Measurements from ENCODE around the gene SEC24B.

SEC24B gene

DNA sequence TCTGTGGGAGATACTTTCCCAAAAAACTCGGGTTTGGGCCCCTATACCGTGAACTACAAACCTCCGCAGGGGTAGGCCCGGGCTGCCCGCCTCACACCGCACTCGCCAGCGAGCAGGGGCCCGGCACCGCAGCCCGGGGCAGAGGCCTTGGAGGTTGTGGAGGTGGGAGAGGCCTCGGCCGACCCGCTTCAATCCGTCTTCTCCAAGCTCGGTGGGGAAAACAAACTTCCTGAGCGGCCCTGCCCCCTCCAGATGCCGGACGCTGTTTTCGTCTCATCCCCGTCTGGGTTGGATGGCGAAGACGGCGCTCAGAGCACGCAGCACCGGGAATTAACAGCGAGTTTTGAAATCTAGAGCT lies 126.0 kb downstream of the SEC24B start:
- no peaks in the 10 kb centered on the region for H3K79me2 ChIP-seq (ENCODE audit: control insufficient read depth, insufficient read depth, low read length, poor library complexity)
- WGBS (ENCODE audit: extremely low coverage, insufficient coverage, insufficient read length): no CpG with 5 or more reads among the region's 27 CpGs

DNA sequence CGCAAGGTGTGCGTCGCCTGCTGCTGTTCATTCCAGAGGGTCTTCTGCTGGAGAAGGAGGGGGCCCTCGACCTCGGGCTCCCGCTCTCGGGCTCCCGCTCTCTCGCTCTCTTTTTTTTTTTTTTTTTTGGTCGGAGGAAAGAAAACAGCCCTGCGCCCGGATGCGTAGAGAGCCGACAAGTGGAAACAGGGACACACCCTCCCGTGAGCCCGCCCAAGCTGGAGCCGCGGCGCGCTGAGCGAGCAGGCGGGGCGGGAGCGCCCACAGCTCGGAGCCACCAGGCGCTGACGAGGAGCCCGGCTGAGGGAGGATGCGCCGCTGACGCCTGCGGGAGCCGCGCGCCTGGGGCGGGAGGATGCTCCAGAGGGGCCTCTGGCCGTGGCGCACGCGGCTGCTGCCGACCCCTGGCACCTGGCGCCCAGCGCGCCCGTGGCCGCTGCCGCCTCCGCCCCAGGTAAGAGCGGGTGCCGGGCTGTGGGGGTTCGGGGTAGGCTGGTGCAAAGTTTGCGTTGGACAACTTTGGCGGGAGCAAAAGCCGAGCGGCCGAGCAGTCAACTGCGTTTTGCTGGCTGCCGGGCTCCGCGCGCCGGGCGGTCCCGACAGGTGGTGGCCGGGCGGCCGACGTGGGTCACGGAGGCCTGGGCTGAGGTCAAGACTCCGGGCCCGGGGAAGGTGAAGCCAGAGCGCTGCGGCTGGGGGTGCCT lies 126.5 kb downstream of the SEC24B start, which contains the start of gene MCUB:
TSS of gene MCUB (plus strand) at position 264 of the 704 bp plus-strand sequence. CDS start at position 356, 92 bp downstream.
- Histone ChIP-seq H3K4me2 (ENCODE audit: low read length) (peak within 1 kb of the TSS; percentile 99), H3K79me2 (ENCODE audit: control insufficient read depth, insufficient read depth, low read length, poor library complexity) (no peaks in the 10 kb centered on the region), H3K4ac (ENCODE audit: low read depth, low read length) (no peak within 1 kb of the TSS), H3K23ac (ENCODE audit: low read length) (no peak within 1 kb of the TSS), H3K18ac (ENCODE audit: low read length) (peak within 1 kb of the TSS; percentile 6), H2AK5ac (ENCODE audit: low read length) (no peak within 1 kb of the TSS), H4K8ac (ENCODE audit: low read depth, low read length) (peak within 1 kb of the TSS; percentile 76), H3K27ac (ENCODE audit: low read depth, low read length) (no peak within 1 kb of the TSS), H2BK5ac (ENCODE audit: low read depth, low read length, poor library complexity) (no peak within 1 kb of the TSS), H4K91ac (ENCODE audit: low read depth, low read length) (peak within 1 kb of the TSS; percentile 38), H4K12ac (ENCODE audit: low read depth, low read length) (peak within 1 kb of the TSS; percentile 74), H2AFZ (ENCODE audit: insufficient read depth, low read length, poor library complexity) (peak within 1 kb of the TSS; percentile 86), H3K4me1 (ENCODE audit: control insufficient read depth in 1 of 2, insufficient read depth in 2 of 2, low read length in 2 of 2) (peaks cover 6 to 9% of the 10 kb centered on the region in 2 experiments), H3K79me1 (ENCODE audit: low read length) (no peaks in the 10 kb centered on the region), H2BK12ac (ENCODE audit: low read length) (no peak within 1 kb of the TSS), H3K27me3 (ENCODE audit: insufficient read depth, low read length) (no peaks in the 10 kb centered on the region), H3K14ac (ENCODE audit: low read length) (peak within 1 kb of the TSS; percentile 18), H2BK120ac (ENCODE audit: insufficient read depth, low read length, poor library complexity) (no peak within 1 kb of the TSS), H3K9me3 (ENCODE audit: insufficient read depth, low read depth, low read length) (peaks cover 3% of the 10 kb centered on the region), H3K9ac (ENCODE audit: low read length) (no peak within 1 kb of the TSS), H3K36me3 (ENCODE audit: control insufficient read depth in 1 of 2, insufficient read depth in 2 of 2, low read length in 2 of 2) (no peaks in the 10 kb centered on the region), H3K4me3 (ENCODE audit: low read depth, low read length) (peak within 1 kb of the TSS; percentile 79)
- WGBS (ENCODE audit: extremely low coverage, insufficient coverage, insufficient read length): no CpG with 5 or more reads among the region's 73 CpGs
- peak; percentile 86 to 87 for DNase-seq

More for the DNA sequence above, 126.0 kb downstream of the SEC24B start:
- Histone ChIP-seq H3K4me3 (ENCODE audit: low read depth, low read length) (peak overlapping the region; percentile 62), H3K9me3 (ENCODE audit: insufficient read depth, low read depth, low read length) (peaks cover 3% of the 10 kb centered on the region), H2BK12ac (ENCODE audit: low read length) (no peak overlapping the region), H3K9ac (ENCODE audit: low read length) (no peak overlapping the region), H3K36me3 (ENCODE audit: control insufficient read depth in 1 of 2, insufficient read depth in 2 of 2, low read length in 2 of 2) (no peaks in the 10 kb centered on the region), H3K14ac (ENCODE audit: low read length) (peak overlapping the region; percentile 10), H3K23ac (ENCODE audit: low read length) (no peak overlapping the region), H4K91ac (ENCODE audit: low read depth, low read length) (peak overlapping the region; percentile 38), H4K12ac (ENCODE audit: low read depth, low read length) (peak overlapping the region; percentile 74), H3K4me2 (ENCODE audit: low read length) (peak overlapping the region; percentile 99), H3K79me1 (ENCODE audit: low read length) (no peaks in the 10 kb centered on the region), H2BK120ac (ENCODE audit: insufficient read depth, low read length, poor library complexity) (no peak overlapping the region), H4K8ac (ENCODE audit: low read depth, low read length) (peak overlapping the region; percentile 76), H2BK5ac (ENCODE audit: low read depth, low read length, poor library complexity) (no peak overlapping the region), H2AFZ (ENCODE audit: insufficient read depth, low read length, poor library complexity) (peak overlapping the region; percentile 86), H3K4ac (ENCODE audit: low read depth, low read length) (no peak overlapping the region), H3K18ac (ENCODE audit: low read length) (peak overlapping the region; percentile 6), H3K27ac (ENCODE audit: low read depth, low read length) (no peak overlapping the region), H3K4me1 (ENCODE audit: control insufficient read depth in 1 of 2, insufficient read depth in 2 of 2, low read length in 2 of 2) (peaks cover 9 to 11% of the 10 kb centered on the region in 2 experiments), H2AK5ac (ENCODE audit: low read length) (no peak overlapping the region), H3K27me3 (ENCODE audit: insufficient read depth, low read length) (no peaks in the 10 kb centered on the region)
- peak; percentile 2 to 32 for DNase-seq

DNA sequence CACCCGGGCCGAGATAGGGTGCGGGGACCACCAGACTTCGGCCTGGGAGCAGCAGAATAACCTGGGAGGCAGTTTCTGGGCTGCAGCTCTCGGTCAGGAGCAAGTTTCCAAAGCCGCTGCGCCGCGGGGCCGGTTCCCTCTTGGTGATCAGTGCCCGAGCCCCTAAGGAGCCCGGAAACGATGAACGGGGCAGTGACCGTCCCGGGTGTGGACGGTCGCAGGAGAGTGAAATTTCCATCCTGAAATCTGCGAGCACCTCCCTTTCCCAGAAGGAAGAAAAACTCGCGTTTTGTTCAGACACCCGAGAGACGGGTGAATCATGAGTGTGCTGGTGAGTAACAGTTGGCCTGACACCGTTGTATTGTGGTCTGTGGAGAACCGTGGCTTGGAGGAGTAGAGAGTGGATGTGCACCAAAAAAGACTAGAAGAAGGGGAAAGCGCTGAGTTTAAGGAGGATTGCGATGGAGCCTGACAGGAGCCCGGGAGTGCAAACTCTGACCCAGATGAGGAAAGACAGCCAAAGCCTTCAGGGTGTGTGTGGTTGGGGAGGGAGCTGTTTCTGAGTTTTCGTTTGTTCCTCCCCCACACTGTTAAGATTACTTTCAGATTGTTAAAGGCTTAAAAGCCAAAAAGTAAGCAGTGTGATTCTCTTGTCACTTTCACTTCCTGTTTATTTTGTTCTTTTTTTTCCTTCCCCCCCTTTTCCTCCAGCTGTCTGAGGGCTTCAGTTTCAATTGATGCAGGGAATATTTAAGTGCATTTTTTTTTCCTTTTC lies 127.3 kb downstream of the SEC24B start:
- H3K4me2 ChIP-seq (ENCODE audit: low read length): peak overlapping the region; percentile 99
- H3K36me3 ChIP-seq (ENCODE audit: control insufficient read depth in 1 of 2, insufficient read depth in 2 of 2, low read length in 2 of 2): no peaks in the 10 kb centered on the region
- H2AFZ ChIP-seq (ENCODE audit: insufficient read depth, low read length, poor library complexity): peak overlapping the region; percentile 43
- no CpG with 5 or more reads among the region's 29 CpGs for WGBS (ENCODE audit: extremely low coverage, insufficient coverage, insufficient read length)
- no peak overlapping the region for H4K12ac ChIP-seq (ENCODE audit: low read depth, low read length)
- H3K4me1 ChIP-seq (ENCODE audit: control insufficient read depth in 1 of 2, insufficient read depth in 2 of 2, low read length in 2 of 2): peaks cover 6 to 9% of the 10 kb centered on the region in 2 experiments
- no peak overlapping the region for H2BK5ac ChIP-seq (ENCODE audit: low read depth, low read length, poor library complexity)
- H3K27ac ChIP-seq (ENCODE audit: low read depth, low read length): no peak overlapping the region
- H3K18ac ChIP-seq (ENCODE audit: low read length): no peak overlapping the region
- H3K9ac ChIP-seq (ENCODE audit: low read length): no peak overlapping the region
- no peaks in the 10 kb centered on the region for H3K27me3 ChIP-seq (ENCODE audit: insufficient read depth, low read length)
- no peaks in the 10 kb centered on the region for H3K79me1 ChIP-seq (ENCODE audit: low read length)
- DNase-seq: peak; percentile 32 to 54
- H3K4me3 ChIP-seq (ENCODE audit: low read depth, low read length): peak overlapping the region; percentile 79
- H4K8ac ChIP-seq (ENCODE audit: low read depth, low read length): peak overlapping the region; percentile 16
- H2BK12ac ChIP-seq (ENCODE audit: low read length): no peak overlapping the region
- peak overlapping the region; percentile 18 for H3K14ac ChIP-seq (ENCODE audit: low read length)
- H2AK5ac ChIP-seq (ENCODE audit: low read length): no peak overlapping the region
- H3K4ac ChIP-seq (ENCODE audit: low read depth, low read length): no peak overlapping the region
- H3K9me3 ChIP-seq (ENCODE audit: insufficient read depth, low read depth, low read length): peaks cover 3% of the 10 kb centered on the region
- H4K91ac ChIP-seq (ENCODE audit: low read depth, low read length): no peak overlapping the region
- no peaks in the 10 kb centered on the region for H3K79me2 ChIP-seq (ENCODE audit: control insufficient read depth, insufficient read depth, low read length, poor library complexity)
- no peak overlapping the region for H3K23ac ChIP-seq (ENCODE audit: low read length)
- no peak overlapping the region for H2BK120ac ChIP-seq (ENCODE audit: insufficient read depth, low read length, poor library complexity)

DNA sequence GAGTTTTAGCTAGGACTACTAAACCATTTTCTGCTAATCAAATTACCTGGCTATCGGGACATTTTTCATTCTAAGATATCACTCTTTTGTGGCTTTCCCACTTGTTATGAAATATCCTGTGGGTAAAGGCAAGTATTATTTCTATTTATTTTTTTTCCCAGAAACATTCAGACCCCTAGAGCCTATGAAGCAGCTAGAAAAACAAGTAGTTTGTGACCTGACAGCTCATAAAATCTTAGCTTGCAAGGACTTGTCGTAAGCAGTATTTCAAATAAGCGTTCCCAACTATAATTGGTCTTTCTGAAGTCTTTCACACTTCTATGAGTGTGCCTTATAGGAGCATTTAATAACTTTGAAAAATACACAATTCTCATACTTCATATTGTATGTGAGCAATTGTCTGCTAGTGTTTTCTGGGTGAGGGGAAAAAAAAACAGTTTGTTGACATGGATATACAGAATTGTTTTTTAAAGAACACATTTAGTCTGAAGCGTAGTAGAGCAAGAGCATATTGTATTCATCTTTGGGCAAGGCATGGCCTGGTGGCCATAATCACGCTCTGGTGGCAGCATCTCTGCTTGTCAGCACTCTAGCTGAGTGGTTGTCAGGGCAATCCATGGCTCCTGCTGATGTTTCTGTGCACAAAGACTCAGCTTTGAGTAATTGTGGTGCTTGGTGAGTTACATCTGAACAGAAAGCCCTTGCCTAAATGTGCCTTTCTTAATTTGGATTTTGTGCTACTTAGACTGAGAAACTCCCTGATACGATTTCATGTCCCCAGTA lies 129.0 kb downstream of the SEC24B start:
- no peak overlapping the region for H2AFZ ChIP-seq (ENCODE audit: insufficient read depth, low read length, poor library complexity)
- H2AK5ac ChIP-seq (ENCODE audit: low read length): no peak overlapping the region
- no peak overlapping the region for H4K8ac ChIP-seq (ENCODE audit: low read depth, low read length)
- WGBS (ENCODE audit: extremely low coverage, insufficient coverage, insufficient read length): no CpG with 5 or more reads among the region's 6 CpGs
- no peak overlapping the region for H3K4me3 ChIP-seq (ENCODE audit: low read depth, low read length)
- no peak overlapping the region for H3K23ac ChIP-seq (ENCODE audit: low read length)
- no peak overlapping the region for H4K12ac ChIP-seq (ENCODE audit: low read depth, low read length)
- no peaks in the 10 kb centered on the region for H3K36me3 ChIP-seq (ENCODE audit: control insufficient read depth in 1 of 2, insufficient read depth in 2 of 2, low read length in 2 of 2)
- H3K14ac ChIP-seq (ENCODE audit: low read length): no peak overlapping the region
- no peak for DNase-seq
- H2BK120ac ChIP-seq (ENCODE audit: insufficient read depth, low read length, poor library complexity): no peak overlapping the region
- no peak overlapping the region for H3K4ac ChIP-seq (ENCODE audit: low read depth, low read length)
- no peak overlapping the region for H3K9ac ChIP-seq (ENCODE audit: low read length)
- no peaks in the 10 kb centered on the region for H3K79me1 ChIP-seq (ENCODE audit: low read length)
- no peak overlapping the region for H3K27ac ChIP-seq (ENCODE audit: low read depth, low read length)
- no peaks in the 10 kb centered on the region for H3K79me2 ChIP-seq (ENCODE audit: control insufficient read depth, insufficient read depth, low read length, poor library complexity)
- peaks cover 6 to 9% of the 10 kb centered on the region in 2 experiments for H3K4me1 ChIP-seq (ENCODE audit: control insufficient read depth in 1 of 2, insufficient read depth in 2 of 2, low read length in 2 of 2)
- no peak overlapping the region for H4K91ac ChIP-seq (ENCODE audit: low read depth, low read length)
- no peak overlapping the region for H2BK5ac ChIP-seq (ENCODE audit: low read depth, low read length, poor library complexity)
- no peaks in the 10 kb centered on the region for H3K27me3 ChIP-seq (ENCODE audit: insufficient read depth, low read length)
- no peaks in the 10 kb centered on the region for H3K9me3 ChIP-seq (ENCODE audit: insufficient read depth, low read depth, low read length)
- no peak overlapping the region for H3K18ac ChIP-seq (ENCODE audit: low read length)
- no peak overlapping the region for H2BK12ac ChIP-seq (ENCODE audit: low read length)
- H3K4me2 ChIP-seq (ENCODE audit: low read length): no peak overlapping the region

Measured in trophoblast cell (in vitro differentiated cells and primary cell).